GM18499 (cell line): ENCODE measurements around the gene SCN5A.

Experiments
- ATAC-seq: cut with Tn5 transposase; IDR thresholded peaks from one replicate; pipeline ENCODE4 v1.9.1; 2021; ENCODE audit warnings: moderate number of reproducible peaks; ENCODE audit not compliant: insufficient read depth, unreplicated experiment

The SCN5A gene

DNA sequence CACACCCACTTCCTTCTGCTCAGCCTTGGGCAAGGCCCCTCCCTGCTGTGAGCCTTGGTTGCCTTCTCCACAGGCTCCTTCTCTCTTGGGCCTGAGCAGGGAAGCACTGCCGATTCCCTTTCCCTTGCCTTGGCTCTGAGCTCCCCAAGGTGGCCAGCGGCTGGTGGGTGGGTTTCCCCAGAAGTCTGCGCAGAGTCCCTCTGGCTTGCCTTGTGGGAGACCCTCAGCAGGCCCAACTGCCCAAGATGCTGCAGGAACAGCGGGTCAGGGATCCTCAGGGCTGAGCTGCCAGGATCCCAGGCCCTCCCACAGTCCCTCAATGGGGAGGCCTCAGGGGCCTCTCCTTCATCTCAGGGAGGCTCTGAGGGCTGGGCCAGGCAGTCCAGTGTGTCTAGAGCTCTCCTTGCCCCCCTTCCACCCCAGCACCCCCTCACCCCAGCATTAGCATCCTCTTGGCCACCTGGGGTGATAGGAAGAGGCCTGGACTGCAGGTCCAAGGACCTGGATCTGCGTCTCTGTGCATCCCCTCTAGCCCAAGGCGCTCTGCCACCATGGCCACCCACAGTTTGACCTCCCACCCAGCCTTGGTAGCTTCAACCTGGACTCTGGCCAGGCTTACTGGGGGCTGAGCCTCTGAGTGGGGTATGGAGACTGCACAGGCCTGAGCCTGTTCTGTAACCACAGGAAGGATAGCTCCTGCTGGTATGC is 84.7 kb downstream of the SCN5A start:
- ATAC-seq: no peak

DNA sequence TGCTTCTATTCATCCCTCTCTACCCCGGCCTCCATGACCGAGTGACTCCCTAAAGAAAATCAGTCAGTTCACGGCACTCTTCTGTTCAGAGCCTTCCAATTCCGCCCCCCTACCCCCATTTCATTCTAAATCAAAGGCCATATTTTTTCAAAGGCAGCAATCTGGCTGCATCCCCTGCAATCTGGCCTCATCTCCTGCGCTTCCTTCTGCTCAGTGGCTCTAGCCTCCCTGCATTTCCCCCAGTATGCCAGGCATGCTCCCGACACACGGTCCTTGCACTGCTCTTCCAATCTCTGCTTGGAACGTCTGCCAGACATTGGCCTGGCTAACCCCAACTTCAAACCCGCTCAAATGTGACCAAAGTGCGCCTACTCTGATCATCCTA is 85.6 kb downstream of the SCN5A start:
- ATAC-seq: no peak

DNA sequence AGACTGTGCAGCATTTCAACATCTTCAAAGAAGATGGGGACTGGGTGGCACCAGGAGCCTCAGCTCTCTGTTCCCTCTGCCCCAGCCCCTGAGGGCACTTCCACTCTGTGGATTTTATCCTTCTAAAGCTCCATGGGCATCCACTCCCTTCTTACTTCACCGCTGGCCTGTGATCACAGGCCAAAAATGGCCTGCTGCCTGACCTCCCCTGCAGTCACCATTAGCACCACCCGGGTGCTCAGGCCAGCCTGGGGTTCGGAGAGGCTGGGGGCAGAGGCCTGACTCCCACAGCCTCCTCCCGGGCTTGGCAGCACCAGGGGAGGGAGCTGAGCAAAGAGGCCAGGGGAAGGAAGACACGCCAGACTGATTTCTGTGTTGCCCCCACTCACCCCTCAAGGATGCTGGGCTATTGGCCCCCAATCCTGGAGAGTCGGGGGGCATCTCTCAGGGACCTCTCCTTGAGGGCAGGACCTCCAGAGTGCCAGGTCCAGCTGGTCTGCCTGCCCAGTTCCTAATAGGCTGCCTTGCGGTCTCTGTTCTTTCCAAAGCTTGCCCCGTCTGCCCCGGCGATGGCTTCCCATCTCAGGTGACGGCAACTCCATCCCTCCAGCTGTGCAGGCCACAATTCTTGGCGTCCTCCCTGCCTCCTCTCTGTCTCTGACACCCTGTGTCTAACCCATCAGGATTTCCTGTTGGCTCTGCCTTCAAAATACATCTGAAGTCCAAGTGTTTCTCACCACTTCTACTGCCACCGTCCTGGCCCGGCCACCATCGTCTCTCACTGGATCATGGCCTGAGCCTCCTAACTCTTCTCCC is 86.2 kb downstream of the SCN5A start:
- ATAC-seq: no peak

DNA sequence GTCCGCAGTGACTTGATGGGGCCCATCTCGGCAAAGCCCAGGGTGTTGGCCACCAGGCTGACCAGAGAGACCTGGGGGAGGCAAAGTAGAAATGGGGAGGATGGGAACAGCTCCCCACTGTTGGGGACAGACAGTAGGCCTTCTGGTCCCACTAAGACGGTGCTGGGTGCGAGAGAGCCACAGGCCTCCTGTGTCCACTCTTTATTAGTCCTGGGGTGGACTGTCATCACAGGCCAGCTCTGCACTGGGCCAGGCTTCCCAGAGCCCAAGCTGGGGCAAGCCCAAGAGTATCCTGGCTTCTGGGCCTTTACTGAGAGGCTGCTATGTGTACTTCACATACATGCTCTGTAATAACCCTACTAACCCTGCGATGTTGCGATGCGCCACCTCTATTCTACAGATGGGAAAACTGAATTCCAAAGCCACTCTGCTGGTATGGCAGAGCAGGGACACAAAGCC is 87.0 kb downstream of the SCN5A start:
- no peak for ATAC-seq

DNA sequence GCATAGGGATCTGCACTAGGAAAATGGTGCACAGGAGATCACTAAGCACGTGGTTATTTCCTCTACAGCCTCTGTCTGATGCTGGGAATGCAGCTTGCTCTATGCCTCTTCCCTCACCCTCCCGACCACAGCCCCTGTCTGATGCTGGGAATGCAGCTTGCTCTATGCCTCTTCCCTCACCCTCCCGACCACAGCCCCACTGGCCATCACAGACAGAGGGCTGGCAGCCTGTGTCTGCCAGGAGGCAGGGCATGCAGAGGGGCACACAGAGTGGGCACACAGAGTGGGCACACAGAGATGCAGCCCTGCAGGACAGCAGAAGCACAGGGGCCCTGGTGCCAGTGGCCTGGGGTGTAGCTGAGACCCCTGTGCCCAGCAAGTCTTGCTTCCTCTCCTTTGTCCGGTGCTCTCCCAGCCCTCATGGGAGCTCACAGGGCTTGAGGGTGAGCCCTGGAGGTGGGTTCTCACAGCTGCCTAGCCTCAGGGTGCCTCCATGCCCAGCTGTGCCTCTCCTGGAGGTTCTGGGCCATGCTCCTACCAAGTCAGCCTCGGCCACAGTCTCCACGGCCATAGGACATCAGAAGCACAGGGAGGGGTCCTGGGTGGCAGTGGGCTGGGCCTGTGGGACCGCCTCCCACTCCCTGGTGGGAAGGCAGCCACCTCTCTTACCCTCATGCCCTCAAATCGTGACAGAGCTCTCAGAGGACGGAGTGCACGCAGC is 87.6 kb downstream of the SCN5A start:
- no peak for ATAC-seq

DNA sequence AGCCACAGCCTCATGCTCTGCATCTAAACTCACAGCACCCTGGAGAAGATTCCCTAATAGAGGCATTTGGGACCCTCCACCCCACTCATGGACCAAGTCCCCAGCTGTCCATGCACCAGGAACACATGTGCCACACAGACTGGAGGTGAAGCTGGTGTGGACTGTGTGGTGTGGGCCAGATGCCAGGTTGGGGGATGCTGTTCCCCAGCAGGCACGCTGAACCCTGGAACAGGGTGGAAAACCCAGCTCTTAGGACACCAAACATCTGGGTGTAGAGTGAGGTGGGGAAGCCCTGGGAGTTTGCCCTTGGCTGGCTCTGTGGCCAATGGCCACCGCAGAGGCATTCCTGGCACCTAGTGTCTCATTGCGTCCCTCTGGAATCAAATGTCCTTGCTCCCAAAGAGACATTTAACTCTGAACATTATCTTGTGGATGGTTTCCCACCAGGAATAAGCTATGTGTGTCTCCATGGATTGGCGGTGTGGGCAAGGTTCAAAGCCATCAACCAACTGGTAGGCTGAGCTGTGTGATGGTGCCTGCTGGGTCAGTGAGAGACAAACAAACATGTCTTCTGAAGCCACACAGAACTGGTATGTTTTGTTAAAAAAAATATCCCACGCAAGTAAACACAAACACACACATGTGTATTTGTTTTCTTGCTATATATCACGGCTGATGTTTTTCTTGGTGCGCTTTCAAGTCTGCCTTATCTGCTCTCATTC is 88.3 kb downstream of the SCN5A start:
- no peak for ATAC-seq

DNA sequence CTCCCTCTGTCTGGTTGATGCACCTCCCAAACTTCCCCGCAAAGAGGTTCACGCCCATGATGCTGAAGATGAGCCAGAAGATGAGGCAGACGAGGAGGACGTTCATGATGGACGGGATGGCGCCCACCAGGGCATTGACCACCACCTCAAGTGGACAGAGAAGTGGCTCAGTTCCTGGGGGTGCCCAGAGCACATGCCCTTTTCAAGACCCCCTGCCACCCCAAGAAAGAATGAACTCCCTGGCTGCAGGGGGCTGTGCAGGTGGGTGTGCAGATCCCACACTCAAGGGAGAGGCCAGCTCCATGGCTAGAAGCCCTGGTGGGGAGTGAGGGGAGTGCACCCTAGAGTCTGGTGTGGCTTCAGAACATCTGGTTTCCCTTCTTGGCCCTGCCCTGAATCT is 89.2 kb downstream of the SCN5A start:
- ATAC-seq: no peak

DNA sequence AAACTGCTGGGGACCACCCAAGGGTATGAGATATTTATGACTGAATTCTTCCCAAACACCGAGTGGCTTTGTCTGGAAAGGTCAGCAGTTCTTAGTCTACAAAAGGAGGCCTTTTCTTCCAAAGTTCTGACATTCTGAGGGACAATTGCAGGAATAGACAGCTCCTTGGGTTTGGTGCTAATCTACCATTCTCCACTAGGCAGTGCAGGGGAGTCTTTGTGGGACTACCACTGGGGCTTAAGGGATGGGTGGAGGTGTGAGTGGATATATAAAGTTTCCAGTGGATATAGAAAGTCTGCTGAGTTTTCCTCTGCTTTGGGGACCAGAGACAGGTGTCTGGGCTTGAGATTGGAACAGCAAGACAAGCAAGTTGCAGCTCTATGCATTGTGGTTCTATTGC is 90.6 kb downstream of the SCN5A start:
- no peak for ATAC-seq

DNA sequence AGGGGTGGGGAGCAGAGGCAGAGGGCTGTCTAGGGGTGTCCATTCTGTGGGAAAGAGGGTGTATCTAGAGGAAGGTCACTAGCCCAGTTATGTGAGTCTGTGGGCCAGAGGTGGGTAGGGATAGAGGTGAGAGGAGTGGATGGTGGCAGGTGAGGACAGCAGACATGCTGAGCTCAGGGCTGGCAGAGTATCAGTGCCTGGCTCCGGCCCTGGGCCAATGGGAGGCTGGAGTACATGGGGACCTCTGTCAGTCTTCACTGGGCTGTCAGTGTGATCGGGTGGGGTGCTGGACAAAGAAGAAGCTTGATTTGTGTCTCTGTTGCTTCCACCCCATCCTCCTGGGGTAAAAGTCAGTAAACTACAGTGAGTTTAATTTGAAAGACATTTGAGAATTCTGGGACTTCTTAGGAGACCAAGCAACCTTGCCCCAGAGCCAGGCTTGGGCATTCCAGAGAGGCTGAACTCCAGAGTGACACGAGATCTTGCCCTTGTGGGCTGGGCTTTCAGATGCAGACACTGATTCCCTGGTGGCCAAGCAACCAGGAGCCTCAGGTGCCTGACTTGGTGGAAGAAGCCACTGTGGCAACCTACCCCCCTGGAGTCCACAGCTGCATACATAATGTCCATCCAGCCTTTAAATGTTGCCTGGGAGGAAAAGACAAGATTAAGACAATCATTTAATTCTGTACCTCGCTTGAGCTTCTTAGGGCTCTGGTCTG is 92.7 kb downstream of the SCN5A start:
- ATAC-seq: no peak

DNA sequence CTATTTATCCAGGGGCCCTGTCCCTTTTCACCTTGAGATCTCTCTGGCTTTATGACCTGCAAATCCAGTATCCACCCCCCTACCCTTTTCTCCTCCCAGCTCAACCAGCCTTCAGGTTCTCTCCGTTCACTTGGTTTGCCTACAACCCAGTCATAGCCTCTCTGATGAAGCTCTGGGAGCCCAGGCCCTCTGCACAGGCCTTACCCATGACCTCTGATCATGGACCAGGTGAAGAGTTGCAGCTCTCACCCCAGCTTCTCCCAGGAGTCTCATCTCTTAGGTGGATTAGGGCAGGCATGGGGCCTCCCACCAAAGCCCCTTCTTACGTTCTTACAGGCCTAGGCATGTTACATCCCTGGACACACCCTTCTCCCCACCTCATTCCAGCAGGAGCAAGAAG is 93.6 kb downstream of the SCN5A start:
- no peak for ATAC-seq

DNA sequence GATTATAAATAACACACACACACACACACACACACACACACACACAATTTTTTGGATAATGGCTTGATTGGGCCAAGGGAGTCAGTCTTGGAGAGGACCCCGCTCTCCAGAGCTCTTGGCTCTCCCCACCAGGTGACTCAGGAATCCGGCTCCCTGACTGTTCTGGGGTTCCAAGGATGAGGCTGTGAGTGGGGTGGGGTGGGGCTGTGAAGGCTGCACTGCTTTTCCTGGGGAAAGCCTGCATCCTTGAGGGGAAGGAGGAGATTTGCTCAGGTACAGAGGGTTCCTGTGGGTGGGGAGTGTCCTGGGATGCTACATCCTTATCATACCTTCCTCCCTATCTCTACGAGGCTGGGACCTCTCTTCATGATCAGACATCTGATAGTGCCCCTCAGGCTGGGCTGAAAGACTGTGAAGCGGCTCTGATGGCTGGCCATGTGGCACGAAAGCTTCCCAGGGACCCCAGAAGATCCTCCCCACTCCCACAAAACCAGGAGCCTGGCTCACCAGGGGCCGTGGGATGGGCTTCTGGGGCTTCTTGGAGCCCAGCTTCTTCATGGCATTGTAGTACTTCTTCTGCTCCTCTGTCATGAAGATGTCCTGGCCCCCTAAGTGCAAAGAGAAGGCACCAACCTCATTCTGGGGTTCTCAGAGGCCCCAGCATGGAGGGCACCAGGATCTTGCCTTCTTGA is 94.2 kb downstream of the SCN5A start:
- ATAC-seq: no peak

DNA sequence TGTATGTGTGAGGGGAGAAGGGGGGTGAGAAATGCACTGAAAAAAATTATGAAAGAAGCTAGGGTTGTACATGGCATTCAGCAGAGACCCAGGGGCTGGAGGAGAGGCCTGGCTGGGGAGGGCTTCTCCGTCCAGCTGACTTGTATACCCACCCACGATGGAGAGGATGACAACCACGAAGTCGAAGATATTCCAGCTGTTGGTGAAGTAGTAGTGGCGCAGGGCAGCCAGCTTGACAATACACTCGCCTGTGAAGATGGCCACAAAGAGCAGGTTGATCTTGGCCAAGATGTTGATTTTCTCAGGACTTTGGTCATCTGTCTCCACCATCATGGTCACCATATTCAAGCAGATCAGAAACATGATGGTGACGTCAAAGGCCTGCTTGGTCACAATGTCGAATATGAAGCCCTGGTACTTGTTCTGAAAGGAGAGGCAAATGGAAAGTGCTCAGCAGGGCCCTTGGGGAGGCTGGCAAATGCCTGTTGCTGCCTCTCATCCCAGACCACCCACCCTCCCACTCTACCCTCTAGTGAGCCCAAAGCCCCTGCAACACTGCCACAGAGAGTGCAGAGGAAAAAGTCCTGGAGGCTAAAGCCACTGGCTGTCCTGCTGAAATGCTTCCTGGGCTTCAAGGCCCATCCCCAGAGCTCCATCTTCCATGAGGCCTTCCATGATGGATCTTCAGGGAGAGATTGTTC is 95.2 kb downstream of the SCN5A start:
- ATAC-seq: no peak

DNA sequence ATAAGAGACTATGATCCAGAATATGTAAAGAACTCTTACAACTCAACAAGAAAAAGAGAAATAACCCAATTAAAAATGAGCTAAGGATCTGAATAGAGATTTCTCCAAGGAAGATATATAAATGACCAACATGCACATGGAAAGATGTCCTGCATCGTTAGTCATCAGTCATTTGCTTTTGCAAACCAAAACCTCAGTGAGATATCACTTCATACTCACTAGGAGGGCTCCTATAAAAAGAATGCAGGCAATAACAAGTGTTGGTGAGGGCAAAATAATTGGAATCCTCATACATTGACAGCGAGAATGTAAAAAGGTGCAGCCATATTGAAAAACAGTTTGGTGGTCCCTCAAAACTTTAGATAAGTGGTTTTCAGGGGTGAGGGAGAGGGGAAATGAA is 96.4 kb downstream of the SCN5A start:
- ATAC-seq: no peak

DNA sequence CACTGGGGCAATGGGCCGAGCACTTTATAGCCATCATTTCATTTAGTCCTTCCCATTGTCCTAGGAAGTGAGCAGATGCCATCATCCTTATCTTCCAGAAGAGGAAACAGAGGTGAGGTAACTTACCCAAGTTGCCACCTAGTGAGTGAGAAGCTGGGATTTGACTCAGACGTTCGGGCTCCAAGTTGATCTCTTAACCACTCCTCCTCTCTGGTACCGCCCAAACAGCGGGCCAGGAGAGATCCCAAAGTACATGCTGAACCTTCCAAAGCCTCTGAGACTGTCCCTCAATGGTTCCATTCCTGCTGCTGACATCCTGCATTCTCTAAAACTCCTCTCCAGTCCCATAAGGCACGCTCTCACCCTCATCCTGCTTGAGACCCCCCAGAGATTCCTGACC is 97.1 kb downstream of the SCN5A start:
- no peak for ATAC-seq

DNA sequence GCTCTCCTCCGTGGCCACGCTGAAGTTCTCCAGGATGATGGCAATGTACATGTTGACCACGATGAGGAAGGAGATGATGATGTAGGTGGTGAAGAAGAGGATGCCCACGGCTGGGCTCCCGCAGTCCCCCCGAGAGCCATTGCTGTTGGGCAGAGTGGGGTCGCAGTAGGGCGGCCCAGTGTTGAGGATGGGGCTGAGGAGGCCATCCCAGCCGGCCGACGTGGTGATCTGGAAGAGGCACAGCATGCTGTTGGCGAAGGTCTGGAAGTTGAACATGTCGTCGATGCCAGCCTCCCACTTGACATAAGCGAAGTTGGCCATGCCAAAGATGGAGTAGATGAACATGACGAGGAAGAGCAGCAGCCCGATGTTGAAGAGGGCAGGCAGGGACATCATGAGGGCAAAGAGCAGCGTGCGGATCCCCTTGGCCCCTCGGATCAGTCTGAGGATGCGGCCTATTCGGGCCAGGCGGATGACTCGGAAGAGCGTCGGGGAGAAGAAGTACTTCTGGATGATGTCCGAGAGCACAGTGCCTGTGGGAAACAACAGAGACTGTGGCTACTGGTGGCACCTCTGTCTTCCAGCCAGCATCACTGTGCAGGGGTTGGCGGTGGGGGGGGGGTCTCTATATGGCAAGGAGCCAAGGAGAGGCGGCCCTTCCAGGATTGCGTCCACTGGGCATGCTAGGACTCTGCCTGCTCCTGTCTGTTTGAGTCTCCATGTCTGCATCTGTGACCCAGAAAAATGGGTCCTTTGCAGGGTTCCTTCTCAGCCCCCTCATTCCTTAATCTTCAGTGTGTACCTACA is 98.3 kb downstream of the SCN5A start:
- no peak for ATAC-seq

DNA sequence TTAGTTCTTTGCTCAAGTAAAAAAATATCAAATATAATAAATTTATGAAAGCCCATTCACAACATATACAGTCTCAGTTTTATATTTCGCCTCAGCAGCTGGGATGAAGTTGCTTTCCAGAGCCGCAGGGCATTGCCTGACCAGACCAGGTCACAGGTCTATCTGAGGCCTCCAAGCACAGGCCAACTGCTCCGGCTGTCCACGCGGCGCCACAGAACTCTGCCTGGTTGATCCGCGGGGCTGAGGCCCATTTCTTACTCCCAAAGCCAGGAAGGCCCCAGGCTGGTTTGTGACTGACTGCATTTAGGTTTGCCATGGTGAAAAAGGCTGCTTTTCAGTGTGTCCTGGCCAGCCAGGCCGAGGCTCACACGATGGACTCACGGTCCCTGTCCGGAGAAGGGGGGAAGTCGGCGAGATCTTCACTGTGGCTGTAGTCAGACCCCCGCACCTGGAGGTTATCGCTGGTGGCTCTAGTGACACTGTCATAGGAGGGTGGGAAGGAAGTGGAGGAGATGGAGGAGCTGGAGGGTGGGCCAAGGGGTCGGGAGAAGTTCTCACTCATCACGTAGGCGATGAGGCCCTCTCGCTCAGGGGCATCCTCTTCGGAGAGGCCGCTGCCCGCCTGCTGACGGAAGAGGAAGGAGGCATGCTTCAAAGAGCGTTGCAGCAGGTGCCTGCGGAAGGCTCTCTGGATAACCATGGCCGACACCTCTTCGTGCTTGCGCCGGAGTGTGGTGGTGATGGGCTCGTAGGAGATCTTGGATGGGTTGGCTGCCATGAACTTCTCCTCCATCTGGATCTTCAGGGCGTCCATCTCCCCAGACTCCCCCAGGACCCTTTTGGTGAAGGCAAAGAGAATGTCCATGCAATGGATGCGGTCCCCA is 99.3 kb downstream of the SCN5A start:
- ATAC-seq: no peak

DNA sequence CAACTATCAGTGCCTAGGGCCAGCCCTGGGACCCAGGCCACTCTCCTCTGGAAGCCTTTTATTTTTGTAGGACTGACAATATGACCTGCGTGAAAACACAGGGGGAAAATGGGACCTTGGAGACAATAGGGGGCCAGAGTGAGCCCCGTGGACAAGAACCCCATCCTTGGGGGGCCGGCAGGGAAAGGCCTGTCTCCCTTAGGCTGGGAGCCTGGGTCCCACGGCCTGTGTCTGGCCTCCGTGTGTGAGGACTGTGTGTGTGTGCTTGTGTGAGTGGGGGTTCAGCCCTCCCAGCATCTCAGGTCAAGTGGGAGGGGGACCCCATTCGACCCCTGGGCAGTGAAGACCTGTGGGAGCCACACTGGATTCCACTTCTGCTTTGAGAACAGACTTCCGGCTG is 100.0 kb downstream of the SCN5A start:
- ATAC-seq: no peak
